Measurements from ENCODE around the gene TIMM17B.

TIMM17B gene

GRCh38 chrX:48937054-48937907 lies 39.7 kb upstream of the TIMM17B start:
- no peak overlapping the region for H3K4me3 ChIP-seq (replicated peaks; ENCODE audit: low read depth, low read length)
- no peak for TF ChIP-seq CTCF (IDR thresholded peaks at IDR 0.05; ENCODE audit: low read depth, low read length, missing control alignments)
- no peak for DNase-seq (ENCODE audit: extremely low read depth, low read depth)

GRCh38 chrX:48936429-48937053 lies 39.0 kb upstream of the TIMM17B start:
- no peak for DNase-seq (ENCODE audit: extremely low read depth, low read depth)
- TF ChIP-seq CTCF (IDR thresholded peaks at IDR 0.05; ENCODE audit: low read depth, low read length, missing control alignments) = no peak
- no peak overlapping the region for H3K4me3 ChIP-seq (replicated peaks; ENCODE audit: low read depth, low read length)

GRCh38 chrX:48935301-48935670 lies 37.7 kb upstream of the TIMM17B start:
- no peak for DNase-seq (ENCODE audit: extremely low read depth, low read depth)
- TF ChIP-seq CTCF (IDR thresholded peaks at IDR 0.05; ENCODE audit: low read depth, low read length, missing control alignments) = no peak
- H3K4me3 ChIP-seq (replicated peaks; ENCODE audit: low read depth, low read length) = no peak overlapping the region

GRCh38 chrX:48934581-48935300 lies 37.2 kb upstream of the TIMM17B start:
- no peak overlapping the region for H3K4me3 ChIP-seq (replicated peaks; ENCODE audit: low read depth, low read length)
- DNase-seq (ENCODE audit: extremely low read depth, low read depth) = no peak
- TF ChIP-seq CTCF (IDR thresholded peaks at IDR 0.05; ENCODE audit: low read depth, low read length, missing control alignments) = no peak

- TF ChIP-seq CTCF (IDR thresholded peaks at IDR 0.05; ENCODE audit: low read depth, low read length, missing control alignments) = no peak
- no peak overlapping the region for H3K4me3 ChIP-seq (replicated peaks; ENCODE audit: low read depth, low read length)
- DNase-seq (ENCODE audit: extremely low read depth, low read depth) = no peak
Observed at GRCh38 chrX:48933757-48934156, 36.2 kb upstream of the TIMM17B start.

- no peak for TF ChIP-seq CTCF (IDR thresholded peaks at IDR 0.05; ENCODE audit: low read depth, low read length, missing control alignments)
- H3K4me3 ChIP-seq (replicated peaks; ENCODE audit: low read depth, low read length) = no peak overlapping the region
- DNase-seq (ENCODE audit: extremely low read depth, low read depth) = no peak
Observed at GRCh38 chrX:48927736-48928382, 30.3 kb upstream of the TIMM17B start.
